NCI-H510A treated with DMSO at 0.1 percent for 48 hours (cell line): ENCODE measurements around the gene GADD45B.
A peak's percentile ranks its signal among the peaks of the same experiment; 100 is the strongest.
"Not testable (repeated sequence)": the region's sequence is repeated elsewhere in the genome, so short reads cannot be mapped to it uniquely, and the experiment has no call there.

Source experiments
- DNase-seq: peaks from one replicate; lab custom pipeline; 2025; lab: John Stamatoyannopoulos, UW

The GADD45B gene

DNA sequence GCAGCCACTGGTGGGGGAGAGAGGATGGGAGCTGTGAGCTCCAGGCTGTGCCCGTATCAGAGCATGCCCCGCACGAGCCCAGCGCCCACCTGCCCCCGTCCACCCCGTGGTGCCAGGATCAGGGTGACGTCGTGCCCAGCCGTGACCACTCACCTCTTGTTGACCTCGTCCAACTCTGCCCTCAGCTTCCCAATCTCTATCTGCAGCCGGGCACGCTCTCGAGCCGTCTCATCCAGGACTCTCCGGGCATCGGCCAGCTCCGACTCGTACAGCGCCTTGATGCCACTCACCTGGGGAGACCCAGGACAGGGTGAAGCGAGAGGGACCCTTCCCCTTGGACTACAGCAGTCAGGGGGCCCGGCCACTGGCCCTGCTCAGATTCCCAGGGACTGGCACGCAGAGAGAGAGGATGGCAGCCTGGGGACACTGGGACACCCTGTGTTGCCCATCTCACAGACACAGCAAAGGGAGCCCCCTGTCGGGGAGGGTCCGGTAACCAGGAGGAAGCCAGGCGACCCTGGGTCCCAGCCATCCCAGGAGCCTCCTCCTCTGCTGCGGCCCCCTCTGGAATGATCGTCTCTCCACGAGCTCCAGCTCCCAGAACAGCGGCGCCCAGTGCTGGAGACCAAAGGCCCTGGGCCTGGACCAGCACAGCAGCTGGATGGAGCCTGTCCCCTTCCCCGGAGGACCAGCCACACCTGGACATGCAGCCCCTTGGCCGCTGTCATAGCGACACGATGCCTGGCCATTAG is 31.5 kb upstream of the GADD45B start:
- DNase-seq = no peak

DNA sequence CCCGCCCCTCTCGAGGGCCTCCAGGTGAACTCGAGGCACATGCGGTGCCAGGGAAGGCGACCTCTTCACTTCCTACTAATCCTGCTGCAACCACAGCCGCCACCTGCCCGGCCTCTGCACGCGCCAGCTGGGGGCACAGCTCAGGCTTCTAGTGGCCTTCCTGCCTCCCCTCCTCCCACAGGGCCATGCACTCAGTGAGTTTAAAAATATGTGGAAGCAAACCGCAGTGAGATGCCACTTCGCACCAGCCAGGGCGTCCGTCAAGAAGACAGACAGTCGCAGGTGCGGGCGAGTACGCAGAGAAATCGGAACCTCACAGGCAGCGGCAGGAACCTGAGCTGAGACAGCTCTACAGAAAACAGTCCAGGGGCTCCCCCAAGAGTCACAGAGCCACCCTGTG is 29.5 kb upstream of the GADD45B start:
- peak; percentile 77 for DNase-seq

DNA sequence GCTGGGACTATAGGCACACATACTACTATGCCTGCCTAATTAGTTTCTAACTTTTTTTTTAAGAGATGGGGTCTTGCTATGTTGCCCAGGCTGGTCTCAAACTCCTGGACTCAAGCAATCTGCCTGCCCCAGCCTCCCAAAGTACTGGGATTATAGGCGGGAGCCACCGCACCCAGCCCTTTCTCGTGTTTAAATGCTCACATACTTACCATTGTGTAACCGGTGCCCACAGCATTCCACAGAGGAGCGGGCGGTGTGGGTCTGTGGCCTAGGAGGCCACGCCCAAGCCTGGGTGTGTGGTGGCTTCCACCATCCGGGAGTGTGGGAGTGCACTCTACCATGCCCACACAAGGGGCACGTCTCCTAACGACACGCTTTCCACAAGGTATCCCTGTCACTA is 26.9 kb upstream of the GADD45B start:
- no peak for DNase-seq

DNA sequence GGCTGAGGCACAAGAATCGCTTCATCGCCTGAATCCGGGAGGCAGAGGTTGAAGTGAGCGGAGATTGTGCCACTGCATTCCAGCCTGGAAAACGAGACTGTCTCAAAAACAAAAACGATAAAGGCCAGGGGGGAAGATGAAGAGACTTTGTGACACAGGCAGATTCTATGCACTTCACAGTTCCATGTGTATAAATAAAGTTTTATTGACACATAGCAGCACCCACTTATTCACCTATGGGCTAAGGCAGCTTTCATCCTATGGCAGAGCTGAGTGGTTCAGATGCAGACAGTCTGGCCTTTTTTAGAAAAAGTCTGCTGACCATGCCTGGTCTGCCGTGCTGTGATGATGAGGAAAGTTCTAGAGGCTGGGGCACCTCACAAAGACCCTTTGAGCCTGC is 24.8 kb upstream of the GADD45B start:
- DNase-seq = no peak

DNA sequence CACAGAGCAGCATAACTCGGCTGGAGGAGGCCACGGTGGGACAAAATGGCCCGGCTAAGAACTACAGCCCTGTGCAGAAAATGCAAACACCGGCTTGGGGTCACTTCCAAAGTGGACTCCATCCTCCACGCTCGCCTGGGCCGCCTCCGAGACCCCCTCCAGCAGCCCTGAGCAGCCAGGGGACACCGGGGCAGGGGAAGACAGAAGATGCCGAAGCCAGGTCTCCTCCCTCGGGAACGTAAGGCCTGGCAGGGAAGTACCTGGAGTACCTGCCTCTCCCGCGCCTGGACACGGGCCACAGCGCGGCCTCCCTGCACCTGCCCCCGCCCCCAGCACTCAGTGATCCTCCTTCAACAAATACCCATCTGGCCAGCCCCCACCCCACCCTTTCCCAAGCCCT is 24.2 kb upstream of the GADD45B start:
- DNase-seq = no peak

DNA sequence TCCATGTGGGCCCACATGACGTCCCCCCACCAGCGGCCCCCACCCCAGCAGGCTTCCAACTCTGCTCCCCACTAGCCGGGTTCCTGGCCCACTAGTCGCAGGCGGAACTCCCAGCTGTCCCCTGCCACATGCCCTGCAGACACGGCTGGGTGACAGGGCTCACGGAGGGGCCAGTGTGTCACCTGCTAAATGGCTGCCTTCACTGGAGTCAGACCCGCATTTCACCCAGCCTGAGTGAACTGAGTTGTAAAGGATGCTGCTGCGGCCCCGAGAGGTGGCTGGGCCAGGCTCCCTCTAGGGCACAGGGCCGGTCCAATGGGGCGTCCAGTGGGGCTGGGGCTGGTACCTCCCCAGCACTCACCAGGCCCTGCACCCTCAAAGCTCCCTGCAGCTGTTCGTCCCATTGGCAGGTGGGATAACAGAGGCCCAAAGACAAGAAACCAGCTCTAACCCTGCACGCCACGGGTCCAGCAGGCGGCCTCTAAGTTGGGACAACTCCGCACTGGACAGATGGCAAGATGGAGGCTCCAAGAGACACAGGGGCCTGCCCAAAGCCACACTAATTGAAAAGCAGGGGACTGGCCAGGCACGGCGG is 22.4 kb upstream of the GADD45B start:
- no peak for DNase-seq

DNA sequence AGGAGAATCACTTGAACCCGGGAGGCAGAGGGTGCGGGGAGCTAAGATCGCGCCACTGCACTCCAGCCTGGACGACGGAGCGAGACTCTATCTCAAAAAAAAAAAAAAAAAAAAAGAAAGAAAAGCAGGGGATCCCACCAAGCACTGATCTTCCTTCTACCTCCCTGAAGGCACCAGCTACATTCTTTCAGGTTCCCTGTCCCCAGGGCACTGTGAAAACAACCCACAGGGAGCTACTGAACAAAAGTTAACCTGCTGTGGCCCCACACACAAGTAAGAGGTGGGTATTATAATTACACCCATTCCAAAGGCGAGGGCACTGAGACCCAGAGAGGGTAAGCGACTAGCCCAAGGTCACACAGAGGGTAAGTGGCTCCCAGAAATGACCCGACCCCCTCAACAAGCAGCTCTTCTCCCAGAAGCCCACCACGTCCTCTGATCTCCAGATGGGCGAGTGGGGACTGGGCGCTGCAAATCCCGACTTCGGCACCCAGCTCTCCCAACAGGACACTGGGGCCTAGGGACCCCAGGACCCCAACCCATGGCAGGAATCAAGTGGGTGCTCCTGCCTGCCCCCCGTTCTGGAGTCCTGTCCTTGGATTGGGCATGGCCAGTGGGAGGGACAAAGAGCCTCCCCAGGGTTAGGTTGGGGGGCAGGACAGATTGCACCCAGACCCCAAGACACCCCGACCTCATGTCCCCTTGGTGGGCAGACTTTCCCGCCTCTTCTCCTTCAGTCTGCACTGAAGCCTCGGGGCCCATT is 21.5 kb upstream of the GADD45B start:
- DNase-seq = no peak

DNA sequence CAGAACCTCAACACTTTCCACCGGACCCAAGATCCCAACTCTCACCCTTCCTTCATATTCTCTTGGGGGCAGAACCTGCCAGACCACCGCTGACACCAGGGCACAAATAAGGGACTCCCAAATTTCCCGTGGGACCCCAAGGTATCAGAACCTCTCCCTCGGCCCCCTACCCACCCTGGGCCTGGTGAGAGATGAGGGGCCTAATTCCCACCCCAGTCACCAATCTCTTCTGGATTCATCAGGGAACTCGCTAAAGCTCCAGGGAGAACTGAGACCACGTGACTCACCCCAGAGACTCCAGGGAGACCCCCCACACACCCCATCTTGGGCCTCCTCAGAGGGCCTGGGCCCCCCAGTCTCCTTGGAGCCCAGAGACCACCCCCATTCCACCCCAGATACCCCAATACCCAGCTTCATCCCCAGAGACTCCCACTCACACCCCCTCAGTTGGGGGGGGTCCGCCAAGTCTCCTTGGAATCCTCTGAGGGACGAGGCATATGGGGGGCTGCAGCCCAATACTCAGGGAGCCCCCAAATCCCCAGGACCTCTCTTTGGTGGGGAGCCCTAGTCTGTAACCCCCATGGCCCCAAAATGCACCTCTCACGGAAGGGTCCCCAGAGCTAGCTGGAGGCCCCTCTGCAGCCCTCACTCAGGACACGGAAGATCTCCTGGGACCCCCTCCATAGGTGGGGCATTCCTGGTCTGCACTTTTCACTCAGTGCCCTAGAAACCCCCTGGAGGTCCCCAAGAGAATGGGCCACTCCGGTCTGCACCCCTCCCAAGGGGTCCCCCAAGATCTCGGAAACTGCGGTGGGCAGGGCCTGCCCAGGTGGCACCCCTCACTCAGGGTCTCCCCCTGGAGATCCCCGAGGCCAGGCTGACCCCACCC is 20.7 kb upstream of the GADD45B start:
- no peak for DNase-seq

DNA sequence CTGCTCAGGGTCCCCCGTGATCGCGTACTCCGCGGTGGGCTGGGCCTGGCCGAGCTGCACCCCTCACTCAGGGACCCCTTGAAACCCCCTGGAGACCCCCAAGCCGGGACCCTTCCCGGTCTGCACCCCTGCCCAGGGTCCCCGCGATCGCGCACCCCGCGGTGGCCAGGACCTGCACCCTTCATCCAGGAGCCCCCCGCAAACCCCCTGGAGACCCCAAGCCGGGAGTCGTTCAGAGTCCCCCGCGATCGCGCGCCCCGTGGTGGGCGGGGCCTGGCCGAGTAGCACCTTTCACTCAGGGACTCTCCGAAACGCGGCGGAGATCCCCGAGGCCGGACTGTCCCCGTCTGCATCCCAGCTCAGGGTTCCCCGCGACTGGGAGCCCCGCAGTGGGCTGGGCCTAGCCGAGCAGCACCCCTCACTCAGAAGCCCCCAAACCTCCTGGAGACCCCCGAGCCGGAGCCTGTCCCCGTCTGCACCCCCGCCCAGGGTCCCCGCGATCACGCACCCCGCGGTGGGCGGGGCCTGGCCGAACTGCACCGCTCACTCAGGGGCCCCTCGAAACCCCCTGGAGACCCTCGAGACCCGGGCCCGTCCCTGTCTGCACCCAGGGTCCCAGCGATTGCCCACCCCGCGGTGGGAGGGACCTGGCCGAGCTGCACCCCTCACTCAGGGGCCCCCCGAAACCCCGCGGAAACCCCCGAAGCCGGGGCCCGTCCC is 19.9 kb upstream of the GADD45B start:
- no peak for DNase-seq

DNA sequence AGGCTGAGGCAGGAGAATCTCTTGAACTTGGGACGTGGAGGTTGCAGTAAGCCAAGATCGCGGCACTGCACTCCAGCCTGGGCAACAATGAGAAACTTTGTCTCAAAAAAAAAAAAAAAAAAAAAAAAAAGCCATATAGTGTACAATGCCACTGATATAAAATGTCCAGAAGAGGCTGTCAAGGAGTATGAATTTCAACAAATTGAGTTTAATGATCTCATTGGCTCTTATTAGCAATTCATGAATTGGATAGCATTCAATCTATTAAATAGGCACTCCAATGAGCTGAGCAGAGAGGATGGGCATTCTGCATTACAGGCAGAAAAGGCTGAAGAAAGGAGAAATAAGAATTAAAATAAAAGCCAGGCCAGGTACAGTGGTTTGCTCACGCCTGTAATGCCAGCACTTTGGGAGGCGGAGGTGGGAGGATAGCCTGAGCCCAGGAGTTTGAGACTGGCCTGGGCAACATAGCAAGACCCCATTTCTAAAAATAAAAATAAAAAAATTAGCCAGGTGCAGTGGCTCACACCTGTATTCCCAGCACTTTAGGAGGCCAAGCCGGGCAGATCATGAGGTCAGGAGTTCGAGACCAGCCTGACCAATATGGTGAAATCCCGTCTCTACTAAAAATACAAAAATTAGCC is 18.4 kb upstream of the GADD45B start:
- DNase-seq = no peak

DNA sequence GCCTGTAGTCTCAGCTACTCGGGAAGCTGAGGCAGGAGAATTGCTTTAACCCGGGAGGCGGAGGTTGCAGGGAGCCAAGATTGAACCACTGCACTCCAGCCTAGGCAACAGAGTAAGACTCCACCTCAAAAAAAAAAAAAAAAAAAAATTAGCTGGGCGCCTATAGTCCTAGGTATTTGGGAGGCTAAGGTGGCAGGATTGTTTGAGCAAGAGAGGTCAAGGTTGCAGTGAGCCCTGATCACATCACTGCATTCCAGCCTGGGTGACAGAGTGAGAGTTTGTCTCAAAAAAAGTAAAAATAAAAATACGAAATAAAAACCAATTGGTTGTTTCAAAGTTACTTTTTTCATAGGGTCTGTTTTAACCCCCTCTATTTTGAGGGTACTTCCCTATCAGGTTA is 17.9 kb upstream of the GADD45B start:
- DNase-seq = no peak

DNA sequence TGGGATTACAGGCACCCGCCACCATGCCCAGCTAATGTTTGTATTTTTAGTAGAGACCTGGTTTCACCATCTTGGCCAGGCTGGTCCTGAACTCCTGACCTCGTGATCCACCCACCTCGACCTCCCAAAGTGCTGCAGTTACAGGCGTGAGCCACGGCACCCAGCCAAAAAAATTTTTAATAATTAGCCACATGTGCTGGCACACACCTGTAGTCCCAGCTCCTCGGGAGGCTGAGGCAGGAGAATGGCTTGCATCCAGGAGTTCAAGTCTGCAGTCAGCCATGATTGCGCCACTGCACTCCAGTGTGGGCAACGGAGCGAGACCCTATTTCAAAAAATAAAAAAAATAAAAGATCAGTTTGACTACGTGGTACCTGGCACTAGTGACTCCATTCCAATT is 17.2 kb upstream of the GADD45B start:
- not testable (repeated sequence) for DNase-seq

DNA sequence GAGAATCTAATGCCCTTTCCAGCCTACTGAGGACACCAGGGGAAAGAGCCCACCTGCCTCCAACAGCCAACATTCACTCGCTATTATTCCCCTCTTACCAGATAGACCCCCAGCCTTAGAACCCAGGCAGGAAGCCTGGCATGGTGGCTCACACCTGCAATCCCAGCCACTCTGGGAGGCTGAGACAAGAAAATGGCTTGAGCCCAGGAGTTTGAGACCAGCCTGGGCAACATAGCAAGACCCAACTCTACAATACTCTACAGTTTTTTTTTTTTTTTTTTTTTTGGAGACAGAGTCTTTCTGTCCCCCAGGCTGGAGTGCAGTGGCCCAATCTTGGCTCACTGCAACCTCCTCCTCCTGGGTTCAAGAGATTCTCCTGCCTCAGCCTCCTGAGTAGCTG is 15.7 kb upstream of the GADD45B start:
- no peak for DNase-seq

DNA sequence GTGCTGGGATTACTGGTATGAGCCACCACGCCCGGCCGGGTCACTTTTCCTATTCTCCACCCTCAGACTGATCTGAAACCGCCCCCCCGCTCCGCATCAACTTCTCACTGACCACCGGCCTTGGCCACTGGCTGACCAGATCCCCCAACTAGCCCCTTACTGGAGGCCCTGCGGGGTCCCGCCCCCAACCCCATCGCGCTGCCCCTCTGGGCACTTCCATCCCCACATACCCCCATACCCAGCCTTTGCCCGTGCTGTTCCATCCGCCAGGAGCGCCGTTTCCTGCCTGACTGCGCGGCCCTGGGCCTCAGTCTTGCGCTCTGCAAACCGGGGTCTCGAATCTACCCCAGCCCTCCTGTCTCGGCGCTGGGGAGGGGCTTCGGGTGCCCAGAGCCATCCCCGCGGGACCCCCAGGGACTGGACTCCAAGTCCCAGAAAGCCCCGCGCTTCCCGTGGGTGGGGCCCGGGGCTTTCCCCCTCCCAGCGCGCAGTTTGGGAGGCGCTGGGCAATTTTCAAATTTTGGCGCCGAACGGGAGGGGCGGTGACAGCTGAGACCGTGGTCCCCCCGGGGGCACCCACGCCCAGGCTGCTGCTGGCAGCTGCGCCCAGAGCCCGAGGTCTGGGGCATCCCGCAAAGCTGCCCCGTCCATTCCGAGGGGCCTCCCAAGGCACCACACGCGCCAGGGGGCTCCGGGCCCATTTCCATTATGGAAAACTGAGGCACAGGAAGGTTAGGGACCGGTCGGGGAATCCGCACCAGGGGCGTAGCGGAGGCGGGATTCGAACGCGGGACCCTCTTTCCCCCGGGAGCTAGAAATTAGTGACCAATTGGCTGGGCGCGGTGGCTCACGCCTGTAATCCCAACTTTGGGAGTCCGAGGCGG is 13.9 kb upstream of the GADD45B start:
- no peak for DNase-seq

DNA sequence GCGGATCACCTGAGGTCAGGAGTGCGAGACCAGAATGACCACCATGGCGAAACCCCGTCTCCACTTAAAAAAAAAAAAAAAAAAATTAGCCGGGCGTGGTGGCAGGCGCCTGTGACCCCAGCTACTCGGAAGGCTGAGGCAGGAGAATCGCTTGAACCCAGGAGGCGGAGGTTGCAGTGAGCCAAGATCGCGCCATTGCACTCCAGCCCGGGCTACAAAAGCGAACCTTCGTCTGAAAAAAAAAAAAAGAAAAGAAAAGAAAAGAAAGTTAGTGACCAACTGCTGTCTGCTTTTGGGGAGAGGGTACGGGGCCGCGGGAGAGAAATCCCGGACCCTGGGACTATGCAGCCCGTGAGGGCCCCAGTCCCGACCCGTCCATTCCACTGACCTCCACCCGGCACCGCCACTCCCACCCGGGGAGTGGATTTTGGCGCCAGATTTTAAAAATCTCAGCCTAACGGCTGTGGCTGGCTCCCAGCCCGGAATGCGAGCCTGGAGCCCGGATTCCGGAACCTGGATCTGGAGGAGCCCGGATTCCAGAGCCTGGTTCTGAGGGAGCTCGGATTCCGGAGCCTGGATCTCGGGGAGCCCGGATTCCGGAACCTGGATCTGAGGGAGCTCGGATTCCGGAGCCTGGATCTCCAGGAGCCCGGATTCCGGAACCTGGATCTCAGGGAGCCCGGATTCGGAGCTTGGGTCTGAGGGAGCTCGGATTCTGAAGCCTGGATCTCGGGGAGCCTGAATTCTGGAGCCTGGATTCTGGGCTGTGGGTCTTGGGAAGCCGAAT is 13.1 kb upstream of the GADD45B start:
- DNase-seq = no peak

DNA sequence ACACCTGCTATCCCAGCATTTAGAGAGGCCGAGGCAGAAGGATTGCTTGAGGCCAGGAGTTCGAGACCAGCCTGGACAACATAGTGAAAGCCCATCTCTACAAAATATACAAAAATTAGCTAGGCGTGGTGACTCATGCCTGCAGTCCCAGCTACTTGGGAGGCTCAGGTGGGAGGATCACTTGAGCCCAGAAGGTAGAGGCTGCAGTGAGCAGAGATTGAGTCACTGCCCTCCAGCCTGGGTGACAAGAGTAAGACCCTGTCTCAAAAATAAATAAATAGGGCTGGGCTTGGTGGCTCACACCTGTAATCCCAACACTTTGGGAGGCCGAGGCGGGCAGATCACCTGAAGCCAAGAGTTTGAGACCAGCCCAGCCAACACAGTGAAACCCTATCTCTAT is 12.2 kb upstream of the GADD45B start:
- DNase-seq = not testable (repeated sequence)

DNA sequence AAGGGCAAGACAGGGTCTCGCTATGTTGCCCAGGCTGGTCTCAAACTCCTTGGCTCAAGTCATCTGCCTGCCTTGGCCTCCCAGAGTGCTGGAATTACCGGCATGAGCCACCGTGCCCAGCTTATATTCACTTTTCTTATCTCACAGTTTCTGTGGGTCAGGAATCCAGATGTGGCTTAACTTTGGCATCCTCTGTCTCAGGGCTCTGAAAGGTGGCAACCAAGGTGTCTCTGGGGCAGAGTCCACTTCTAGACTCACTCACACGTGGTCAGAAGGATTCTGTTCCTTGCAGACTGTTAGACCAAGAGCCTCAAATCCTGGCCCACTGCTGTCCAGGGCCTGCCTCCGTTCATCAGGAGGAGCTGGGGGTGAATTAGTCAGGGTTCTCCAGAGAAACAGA is 11.5 kb upstream of the GADD45B start:
- no peak for DNase-seq

DNA sequence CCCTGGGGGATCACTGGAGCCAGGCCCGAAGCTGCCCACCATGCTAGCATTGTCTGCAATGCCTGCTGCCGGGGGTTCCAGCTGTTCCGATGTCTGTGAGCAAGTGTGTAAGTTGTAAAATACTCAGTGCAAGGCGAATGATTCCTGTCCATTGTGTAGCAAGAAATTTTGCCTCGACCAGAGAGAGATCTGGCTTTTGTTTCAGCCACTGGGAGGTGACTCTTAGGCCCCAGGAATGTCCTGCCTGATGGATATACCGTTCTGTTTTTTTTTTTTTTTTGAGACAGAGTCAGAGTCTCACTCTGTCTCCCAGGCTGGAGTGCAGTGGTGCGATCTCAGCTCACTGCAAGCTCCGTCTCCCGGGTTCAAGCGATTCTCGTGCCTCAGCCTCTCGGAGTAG is 7.3 kb upstream of the GADD45B start:
- DNase-seq = no peak
